GM12801 (cell line): ENCODE measurements around the gene PLD3.

Experiments
- TF ChIP-seq, protein P1 (sequence below): IDR thresholded peaks from one replicate; pipeline ENCODE4 v1.5.1; 2011; ENCODE audit warnings: control low read depth; ENCODE audit not compliant: insufficient read length; ENCODE audit errors: extremely low read depth

The PLD3 gene

DNA sequence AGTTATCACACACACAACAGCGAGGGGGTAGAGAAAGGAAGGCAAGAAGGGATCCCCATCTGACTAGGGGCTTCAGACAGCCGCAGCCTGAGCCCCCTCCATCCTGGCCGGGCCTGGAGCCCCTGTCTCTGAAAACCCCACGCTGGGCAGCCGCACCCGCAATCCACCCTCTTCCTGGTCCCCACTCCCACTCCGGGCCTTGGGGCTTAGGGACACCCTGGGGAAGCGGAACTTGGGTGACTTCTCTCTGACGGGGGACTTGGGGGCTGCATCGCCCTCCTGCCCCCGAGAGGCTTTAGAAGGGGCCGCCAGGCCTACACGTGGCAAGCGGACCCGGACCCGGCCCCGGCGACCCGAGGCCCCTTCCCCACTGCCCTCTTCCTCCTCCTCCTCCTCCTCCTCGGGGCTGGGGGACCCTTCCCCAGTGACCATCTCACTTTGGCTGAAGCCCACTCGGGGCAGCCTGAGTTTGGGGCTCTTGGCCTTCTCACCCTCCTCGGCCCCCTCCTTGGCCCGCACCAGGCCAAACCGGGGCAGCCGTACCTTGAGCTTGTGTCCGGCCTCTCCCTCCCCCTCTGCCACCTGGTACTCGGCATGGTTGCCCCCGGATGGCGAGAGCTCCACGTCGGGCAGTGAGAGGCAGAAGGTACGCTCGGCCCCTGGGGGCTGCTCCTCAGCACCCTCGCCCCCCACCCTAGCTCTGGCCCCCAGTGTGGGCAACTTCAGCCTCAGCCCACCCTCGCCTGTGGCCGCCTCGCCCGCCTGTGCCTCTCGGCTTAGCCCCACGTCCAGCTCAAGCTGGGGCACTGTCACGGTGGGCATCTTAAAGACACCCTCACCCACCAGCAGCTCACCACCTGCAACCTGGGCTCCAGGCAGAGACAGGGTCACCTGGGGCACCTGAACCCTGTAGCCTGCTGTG, 45.7 kb downstream of the PLD3 start:
- TF ChIP-seq, protein P1, sequence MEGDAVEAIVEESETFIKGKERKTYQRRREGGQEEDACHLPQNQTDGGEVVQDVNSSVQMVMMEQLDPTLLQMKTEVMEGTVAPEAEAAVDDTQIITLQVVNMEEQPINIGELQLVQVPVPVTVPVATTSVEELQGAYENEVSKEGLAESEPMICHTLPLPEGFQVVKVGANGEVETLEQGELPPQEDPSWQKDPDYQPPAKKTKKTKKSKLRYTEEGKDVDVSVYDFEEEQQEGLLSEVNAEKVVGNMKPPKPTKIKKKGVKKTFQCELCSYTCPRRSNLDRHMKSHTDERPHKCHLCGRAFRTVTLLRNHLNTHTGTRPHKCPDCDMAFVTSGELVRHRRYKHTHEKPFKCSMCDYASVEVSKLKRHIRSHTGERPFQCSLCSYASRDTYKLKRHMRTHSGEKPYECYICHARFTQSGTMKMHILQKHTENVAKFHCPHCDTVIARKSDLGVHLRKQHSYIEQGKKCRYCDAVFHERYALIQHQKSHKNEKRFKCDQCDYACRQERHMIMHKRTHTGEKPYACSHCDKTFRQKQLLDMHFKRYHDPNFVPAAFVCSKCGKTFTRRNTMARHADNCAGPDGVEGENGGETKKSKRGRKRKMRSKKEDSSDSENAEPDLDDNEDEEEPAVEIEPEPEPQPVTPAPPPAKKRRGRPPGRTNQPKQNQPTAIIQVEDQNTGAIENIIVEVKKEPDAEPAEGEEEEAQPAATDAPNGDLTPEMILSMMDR, result no peak

- TF ChIP-seq, protein P1, result no peak
Observed at GRCh38 chr19:40394816-40395210, 46.3 kb downstream of the PLD3 start.

GRCh38 chr19:40395956-40396355, 47.5 kb downstream of the PLD3 start:
- TF ChIP-seq, protein P1, result no peak

- TF ChIP-seq, protein P1, result no peak
Observed at GRCh38 chr19:40396886-40397567, 48.5 kb downstream of the PLD3 start.

DNA sequence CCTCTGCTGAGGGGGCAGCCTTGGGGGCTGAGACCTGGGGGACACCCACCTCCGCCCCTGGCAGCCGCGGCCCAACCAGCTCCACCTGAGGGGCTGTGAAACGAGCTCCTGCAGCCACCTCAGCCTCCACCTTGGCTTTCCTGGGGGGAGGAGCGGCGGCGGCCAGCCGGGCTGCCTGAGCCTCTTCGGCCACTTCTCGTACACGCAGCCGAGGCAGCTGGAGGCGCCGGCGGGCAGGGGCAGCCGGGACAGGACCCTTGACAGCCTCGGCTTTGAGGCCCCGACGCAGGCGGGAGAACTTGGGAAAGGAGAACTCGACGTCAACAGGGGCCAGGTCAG, 49.0 kb downstream of the PLD3 start:
- TF ChIP-seq, protein P1, result no peak

- TF ChIP-seq, protein P1, result no peak
Observed at GRCh38 chr19:40398417-40399131, 50.1 kb downstream of the PLD3 start.

- TF ChIP-seq, protein P1, result no peak
Observed at GRCh38 chr19:40400559-40400958, 52.1 kb downstream of the PLD3 start.
